ENCODE measurements around the gene ANO4.

The ANO4 gene

GRCh38 chr12:100795174-100795799, 711 bp downstream of the ANO4 start:
- in situ Hi-C loops (cut with HindIII; ENCODE audit: low sequenced_read_pairs) = no loop called here
- DNase-seq (ENCODE audit: low read depth, low spot score) = no peak
- peak overlapping the region; percentile 36 for H3K4me3 ChIP-seq (ENCODE audit: low read depth, low read length)
- TF ChIP-seq CTCF (IDR thresholded peaks at IDR 0.05; ENCODE audit: low read depth, low read length) = no peak

- no peak for TF ChIP-seq CTCF (IDR thresholded peaks at IDR 0.05; ENCODE audit: low read depth, low read length)
These were observed 1.2 kb downstream of the ANO4 start for GRCh38 chr12:100795800-100796179.

GRCh38 chr12:100796621-100797020, 2.0 kb downstream of the ANO4 start:
- in situ Hi-C loops (cut with HindIII; ENCODE audit: low sequenced_read_pairs) = no loop called here
- DNase-seq (ENCODE audit: low read depth, low spot score) = no peak
- no peak overlapping the region for H3K4me3 ChIP-seq (ENCODE audit: low read depth, low read length)
- no peak for TF ChIP-seq CTCF (IDR thresholded peaks at IDR 0.05; ENCODE audit: low read depth, low read length)

More at GRCh38 chr12:100795800-100796179, 1.2 kb downstream of the ANO4 start:
- DNase-seq (ENCODE audit: low read depth, low spot score) = no peak
- in situ Hi-C loops (cut with HindIII; ENCODE audit: low sequenced_read_pairs) = no loop called here
- H3K4me3 ChIP-seq (ENCODE audit: low read depth, low read length) = peak overlapping the region; percentile 1

GRCh38 chr12:100797246-100797645, 2.7 kb downstream of the ANO4 start:
- in situ Hi-C loops (cut with HindIII; ENCODE audit: low sequenced_read_pairs) = no loop called here
- no peak for TF ChIP-seq CTCF (IDR thresholded peaks at IDR 0.05; ENCODE audit: low read depth, low read length)
- DNase-seq (ENCODE audit: low read depth, low spot score) = no peak
- H3K4me3 ChIP-seq (ENCODE audit: low read depth, low read length) = no peak overlapping the region

GRCh38 chr12:100797786-100798185, 3.2 kb downstream of the ANO4 start:
- TF ChIP-seq CTCF (IDR thresholded peaks at IDR 0.05; ENCODE audit: low read depth, low read length) = no peak
- no peak for DNase-seq (ENCODE audit: low read depth, low spot score)
- no peak overlapping the region for H3K4me3 ChIP-seq (ENCODE audit: low read depth, low read length)
- in situ Hi-C loops (cut with HindIII; ENCODE audit: low sequenced_read_pairs) = no loop called here

GRCh38 chr12:100798286-100799160, 3.9 kb downstream of the ANO4 start:
- in situ Hi-C loops (cut with HindIII; ENCODE audit: low sequenced_read_pairs) = no loop called here
- no peak overlapping the region for H3K4me3 ChIP-seq (ENCODE audit: low read depth, low read length)
- DNase-seq (ENCODE audit: low read depth, low spot score) = peak; percentile 82
- TF ChIP-seq CTCF (IDR thresholded peaks at IDR 0.05; ENCODE audit: low read depth, low read length) = no peak
